ENCODE data around the gene SH3GL1. TPM values are rescaled to one million over a fixed set of nuclear protein-coding genes. Genes with fewer than 3 reads are reported as not detected.
"Not testable (repeated sequence)": the region's sequence is repeated elsewhere in the genome, so short reads cannot be mapped to it uniquely, and the experiment has no call there.

Gene SH3GL1
- total RNA-seq, 2 experiments from 2014 or later, result 54.6 to 56.8 TPM

- Mint-ChIP-seq H3K27ac (peak within 1 kb of the TSS; percentile 95), H3K36me3 (peaks cover 15% of the 10 kb centered on the region), H3K4me3 (peak within 1 kb of the TSS; percentile 91), H3K9me3 (no peaks in the 10 kb centered on the region), H3K4me1 (peaks cover 15% of the 10 kb centered on the region), H3K27me3 (no peaks in the 10 kb centered on the region)
- POLR2A ChIA-PET, result interaction anchor here (0.5 to 3.6 kb wide), 27 partner anchors 9 to 846 kb away, joined by 3 to 30 read pairs (median 6); partner anchors contain the start of genes CHAF1A, FSD1, HDGFL2 and SHD
- ATAC-seq (ENCODE audit: low read depth), result peak; percentile 61
- DNase-seq, result peak; percentile 99
Measured at GRCh38 chr19:4343370-4344307, 56.7 kb downstream of the SH3GL1 start, which contains the start of gene MPND. Gene MPND (plus strand): TSS chr19:4343562. CDS start chr19:4343594, 32 bp downstream.

GRCh38 chr19:4342615-4343369 is 57.6 kb downstream of the SH3GL1 start:
- POLR2A ChIA-PET, result interaction anchor here (0.5 to 3.6 kb wide), 36 partner anchors 9 to 847 kb away, joined by 3 to 30 read pairs (median 4); partner anchors contain the start of genes CHAF1A, FSD1, HDGFL2 and SH3GL1
- no peaks in the 10 kb centered on the region for H3K9me3 Mint-ChIP-seq

GRCh38 chr19:4342314-4342614 is 58.1 kb downstream of the SH3GL1 start:
- no peak for ATAC-seq (ENCODE audit: low read depth)
- no peak for DNase-seq
- Mint-ChIP-seq H3K4me1 (peaks cover 23% of the 10 kb centered on the region), H3K4me3 (peak overlapping the region; percentile 91), H3K36me3 (peaks cover 12% of the 10 kb centered on the region), H3K9me3 (no peaks in the 10 kb centered on the region), H3K27ac (peak overlapping the region; percentile 95), H3K27me3 (no peaks in the 10 kb centered on the region)
- POLR2A ChIA-PET, result interaction anchor here (0.6 to 3.6 kb wide), 26 partner anchors 10 to 402 kb away, joined by 3 to 30 read pairs (median 4); partner anchors contain the start of genes CHAF1A, FSD1, HDGFL2 and SH3GL1

More at GRCh38 chr19:4342615-4343369, 57.6 kb downstream of the SH3GL1 start:
- ATAC-seq (ENCODE audit: low read depth) (peak; percentile 89), DNase-seq (peak; percentile 89)
- H3K27me3 Mint-ChIP-seq, result no peaks in the 10 kb centered on the region
- H3K27ac Mint-ChIP-seq, result peak overlapping the region; percentile 95
- H3K36me3 Mint-ChIP-seq, result peaks cover 14% of the 10 kb centered on the region
- peaks cover 22% of the 10 kb centered on the region for H3K4me1 Mint-ChIP-seq
- H3K4me3 Mint-ChIP-seq, result peak overlapping the region; percentile 91

GRCh38 chr19:4338441-4339355 is 61.6 kb downstream of the SH3GL1 start, which contains the start of gene STAP2:
Gene STAP2 (minus strand): TSS chr19:4338827. CDS start chr19:4338753, 74 bp downstream.
- Mint-ChIP-seq H3K4me1 (peaks cover 22% of the 10 kb centered on the region), H3K27me3 (no peaks in the 10 kb centered on the region), H3K27ac (peak within 1 kb of the TSS; percentile 97), H3K9me3 (peaks cover 11% of the 10 kb centered on the region), H3K36me3 (peaks cover 18% of the 10 kb centered on the region), H3K4me3 (peak within 1 kb of the TSS; percentile 95)
- DNase-seq (no peak), ATAC-seq (ENCODE audit: low read depth) (no peak)
- POLR2A ChIA-PET, result interaction anchor here (0.8 to 1.8 kb wide), 2 partner anchors 9 to 34 kb away, joined by 3 to 4 read pairs; partner anchors contain the start of gene FSD1

- peak overlapping the region; percentile 95 for H3K4me3 Mint-ChIP-seq
- POLR2A ChIA-PET, result interaction anchor here (0.8 to 1.8 kb wide), 2 partner anchors 10 to 33 kb away, joined by 3 to 4 read pairs; partner anchors contain the start of gene FSD1
- peaks cover 22% of the 10 kb centered on the region for H3K4me1 Mint-ChIP-seq
- DNase-seq, result no peak
- H3K36me3 Mint-ChIP-seq, result peaks cover 18% of the 10 kb centered on the region
- ATAC-seq (ENCODE audit: low read depth), result no peak
- H3K9me3 Mint-ChIP-seq, result peaks cover 11% of the 10 kb centered on the region
- no peaks in the 10 kb centered on the region for H3K27me3 Mint-ChIP-seq
- peak overlapping the region; percentile 97 for H3K27ac Mint-ChIP-seq
Measured at GRCh38 chr19:4337906-4338440, 62.4 kb downstream of the SH3GL1 start.

GRCh38 chr19:4334929-4335570 is 65.3 kb downstream of the SH3GL1 start:
- ATAC-seq (ENCODE audit: low read depth), result no peak
- no peak for DNase-seq
- Mint-ChIP-seq H3K9me3 (peaks cover 11% of the 10 kb centered on the region), H3K27me3 (no peaks in the 10 kb centered on the region), H3K36me3 (peaks cover 18% of the 10 kb centered on the region), H3K27ac (no peak overlapping the region), H3K4me3 (no peak overlapping the region), H3K4me1 (peaks cover 19% of the 10 kb centered on the region)
- POLR2A ChIA-PET, result no interaction called here

GRCh38 chr19:4329858-4330257 is 70.5 kb downstream of the SH3GL1 start:
- Mint-ChIP-seq H3K4me1 (peaks cover 22% of the 10 kb centered on the region), H3K36me3 (peaks cover 8% of the 10 kb centered on the region), H3K9me3 (peaks cover 5% of the 10 kb centered on the region), H3K27ac (no peak overlapping the region), H3K27me3 (no peaks in the 10 kb centered on the region), H3K4me3 (peak overlapping the region; percentile 19)
- no peak for ATAC-seq (ENCODE audit: low read depth)
- no peak for DNase-seq
- POLR2A ChIA-PET, result interaction anchor here (4.1 kb wide), 1 partner anchor 14 kb away, joined by 30 read pairs; the partner anchor contains the start of gene MPND

- H3K9me3 Mint-ChIP-seq; H3K27me3 Mint-ChIP-seq; H3K36me3 Mint-ChIP-seq; ATAC-seq (ENCODE audit: low read depth): not testable (repeated sequence)
- POLR2A ChIA-PET, result interaction anchor here (1.9 to 4.1 kb wide), 2 partner anchors 14 to 25 kb away, joined by 8 to 30 read pairs; partner anchors contain the start of genes FSD1 and MPND
- Mint-ChIP-seq H3K4me3 (peak overlapping the region; percentile 86), H3K27ac (peak overlapping the region; percentile 86), H3K4me1 (peaks cover 20% of the 10 kb centered on the region)
- DNase-seq, result peak; percentile 51
Measured at GRCh38 chr19:4328991-4329681, 71.2 kb downstream of the SH3GL1 start.

GRCh38 chr19:4328243-4328990 is 71.9 kb downstream of the SH3GL1 start:
- ATAC-seq (ENCODE audit: low read depth) (peak; percentile 80), DNase-seq (peak; percentile 96)
- H3K4me1 Mint-ChIP-seq, result peaks cover 20% of the 10 kb centered on the region
- no peaks in the 10 kb centered on the region for H3K27me3 Mint-ChIP-seq
- no peaks in the 10 kb centered on the region for H3K9me3 Mint-ChIP-seq
- peak overlapping the region; percentile 86 for H3K4me3 Mint-ChIP-seq
- POLR2A ChIA-PET, result interaction anchor here (0.9 to 4.1 kb wide), 6 partner anchors 15 to 143 kb away, joined by 3 to 30 read pairs (median 6); partner anchors contain the start of genes CHAF1A, FSD1, MPND and TMIGD2
- H3K36me3 Mint-ChIP-seq, result peaks cover 4% of the 10 kb centered on the region
- H3K27ac Mint-ChIP-seq, result peak overlapping the region; percentile 89

GRCh38 chr19:4327877-4328242 is 72.5 kb downstream of the SH3GL1 start:
- POLR2A ChIA-PET, result interaction anchor here (0.9 to 4.1 kb wide), 6 partner anchors 16 to 143 kb away, joined by 3 to 30 read pairs (median 6); partner anchors contain the start of genes CHAF1A, FSD1, MPND and TMIGD2
- peak; percentile 15 for ATAC-seq (ENCODE audit: low read depth)
- Mint-ChIP-seq H3K27ac (peak overlapping the region; percentile 89), H3K27me3 (no peaks in the 10 kb centered on the region), H3K9me3 (no peaks in the 10 kb centered on the region), H3K4me3 (peak overlapping the region; percentile 86), H3K36me3 (peaks cover 4% of the 10 kb centered on the region), H3K4me1 (peaks cover 20% of the 10 kb centered on the region)
- DNase-seq, result no peak
